ENCODE measurements around the gene FITM1.

The FITM1 gene

GRCh38 chr14:24151404-24152080 is 21.1 kb downstream of the FITM1 start:
- Histone ChIP-seq H3K27me3 (ENCODE audit: insufficient read depth, poor library complexity, severe bottlenecking) (no peaks in the 10 kb centered on the region), H3K27ac (replicated peaks) (no peak overlapping the region), H3K4me3 (replicated peaks; ENCODE audit: insufficient read depth, low read length) (no peak overlapping the region)
- no peak for TF ChIP-seq REST (IDR thresholded peaks at IDR 0.05; ENCODE audit: insufficient replicate concordance, low read depth)
- no peak for DNase-seq (ENCODE audit: low read depth in 1 of 2, low spot score in 1 of 2)

- Histone ChIP-seq H3K27me3 (ENCODE audit: insufficient read depth, poor library complexity, severe bottlenecking) (no peaks in the 10 kb centered on the region), H3K27ac (replicated peaks) (no peak overlapping the region), H3K4me3 (replicated peaks; ENCODE audit: insufficient read depth, low read length) (no peak overlapping the region)
- TF ChIP-seq REST (IDR thresholded peaks at IDR 0.05; ENCODE audit: insufficient replicate concordance, low read depth) (no peak), GABPA (IDR thresholded peaks at IDR 0.05; ENCODE audit: low read depth) (no peak), SPI1 (IDR thresholded peaks at IDR 0.05; ENCODE audit: borderline replicate concordance, low read depth) (no peak), CTCF (IDR thresholded peaks at IDR 0.05; ENCODE audit: insufficient read depth, low read length) (no peak)
- DNase-seq (ENCODE audit: low read depth in 1 of 2, low spot score in 1 of 2): no peak
These were observed 24.6 kb downstream of the FITM1 start for GRCh38 chr14:24155100-24155499.

GRCh38 chr14:24156840-24157239 is 26.4 kb downstream of the FITM1 start:
- H3K27ac ChIP-seq (replicated peaks): no peak overlapping the region
- TF ChIP-seq POLR2AphosphoS5 (IDR thresholded peaks at IDR 0.05; ENCODE audit: low read depth): no peak
- TF ChIP-seq REST (IDR thresholded peaks at IDR 0.05; ENCODE audit: insufficient replicate concordance, low read depth): no peak
- TF ChIP-seq CTCF (IDR thresholded peaks at IDR 0.05; ENCODE audit: insufficient read depth, low read length): no peak
- TF ChIP-seq SPI1 (IDR thresholded peaks at IDR 0.05; ENCODE audit: borderline replicate concordance, low read depth): no peak
- TF ChIP-seq GABPA (IDR thresholded peaks at IDR 0.05; ENCODE audit: low read depth): no peak
- no peak overlapping the region for H3K4me3 ChIP-seq (replicated peaks; ENCODE audit: insufficient read depth, low read length)
- no peaks in the 10 kb centered on the region for H3K27me3 ChIP-seq (ENCODE audit: insufficient read depth, poor library complexity, severe bottlenecking)
- DNase-seq (ENCODE audit: low read depth in 1 of 2, low spot score in 1 of 2): no peak
